GM23338 (cell line): ENCODE measurements around the gene PDE1C. TPM values are rescaled to one million over a fixed set of nuclear protein-coding genes. Genes with fewer than 3 reads are reported as not detected.

Experiments used
- ATAC-seq: fragments of 200-7000 bp; cut with Tn5 transposase; 3 replicates; pipeline ENCODE4 v1.9.1; 2020
- DNase-seq: peaks from one replicate; pipeline ENCODE4 v3.0.0-alpha.2; 2015; ENCODE audit warnings: low spot score
- H2AFZ ChIP-seq: fragments of 200-600 bp; sonication (generic); 2 replicates; pipeline ENCODE4 v1.8.0; 2016; ENCODE audit warnings: antibody characterized with exemption, mild to moderate bottlenecking, moderate library complexity
- H3F3A ChIP-seq: fragments of 200-600 bp; sonication (generic); replicated peaks from 2 replicates; pipeline ENCODE4 v1.8.0; 2017; ENCODE audit warnings: antibody characterized with exemption, mixed run types, low read depth
- H3K27ac ChIP-seq: fragments of 200-600 bp; sonication (generic); 2 replicates; pipeline ENCODE4 v1.6.1; 2016; ENCODE audit warnings: low read depth
- H3K27me3 ChIP-seq: fragments of 200-600 bp; sonication (generic); 2 replicates; pipeline ENCODE4 v1.8.0; 2016; ENCODE audit warnings: mild to moderate bottlenecking, mixed run types, moderate library complexity; ENCODE audit not compliant: insufficient read depth
- H3K36me3 ChIP-seq: fragments of 200-600 bp; sonication (generic); 2 replicates; pipeline ENCODE4 v1.8.0; 2016; ENCODE audit warnings: mild to moderate bottlenecking; ENCODE audit not compliant: insufficient read depth
- H3K4me1 ChIP-seq: fragments of 200-600 bp; sonication (generic); 2 replicates; pipeline ENCODE4 v1.8.0; 2016; ENCODE audit warnings: mild to moderate bottlenecking, moderate library complexity; ENCODE audit not compliant: insufficient read depth
- H3K4me2 ChIP-seq: fragments of 200-600 bp; sonication (generic); 2 replicates; pipeline ENCODE4 v1.7.1; 2017; ENCODE audit warnings: mixed run types
- H3K4me3 ChIP-seq: fragments of 200-600 bp; sonication (generic); 2 replicates; pipeline ENCODE4 v1.6.1; 2016; ENCODE audit warnings: mixed run types
- H3K79me2 ChIP-seq: fragments of 200-600 bp; sonication (generic); replicated peaks from 2 replicates; pipeline ENCODE4 v1.8.0; 2017; ENCODE audit warnings: mild to moderate bottlenecking; ENCODE audit not compliant: insufficient read depth
- H3K9me2 ChIP-seq: fragments of 200-600 bp; sonication (generic); 2 replicates; pipeline ENCODE4 v1.8.0; 2017; ENCODE audit not compliant: insufficient read depth
- H4K20me1 ChIP-seq: fragments of 200-600 bp; sonication (generic); replicated peaks from 2 replicates; pipeline ENCODE4 v1.8.0; 2017; ENCODE audit warnings: mild to moderate bottlenecking; ENCODE audit not compliant: insufficient read depth
- H3K27ac Mint-ChIP-seq: 2 replicates; pipeline ENCODE4 v1.8.0; 2020; ENCODE audit warnings: inconsistent platforms, mild to moderate bottlenecking, moderate library complexity, mixed read lengths
- H3K27me3 Mint-ChIP-seq: 3 replicates; pipeline ENCODE4 v1.8.0; 2022; ENCODE audit warnings: low read depth, mild to moderate bottlenecking, moderate library complexity, mixed read lengths, inconsistent platforms; ENCODE audit not compliant: insufficient read depth, poor library complexity
- H3K36me3 Mint-ChIP-seq: 3 replicates; pipeline ENCODE4 v1.8.0; 2021; ENCODE audit warnings: low read depth, mild to moderate bottlenecking, inconsistent platforms, moderate library complexity, mixed read lengths
- H3K4me1 Mint-ChIP-seq: 3 replicates; pipeline ENCODE4 v1.8.0; 2020; ENCODE audit warnings: mild to moderate bottlenecking, inconsistent platforms, mixed read lengths
- H3K4me3 Mint-ChIP-seq: 3 replicates; pipeline ENCODE4 v1.8.0; 2021; ENCODE audit warnings: moderate library complexity, mild to moderate bottlenecking, inconsistent platforms, mixed read lengths
- H3K9me3 Mint-ChIP-seq: 3 replicates; pipeline ENCODE4 v1.8.0; 2020; ENCODE audit warnings: moderate library complexity, mild to moderate bottlenecking, inconsistent platforms, mixed read lengths
- CREB1 ChIP-seq: fragments of 250-450 bp; sonication (Bioruptor Pico); IDR thresholded peaks from 2 replicates; pipeline ENCODE4 v1.5.0; 2020; ENCODE audit warnings: low read depth, mild to moderate bottlenecking, moderate library complexity
- EZH2 ChIP-seq: fragments of 200-600 bp; sonication (generic); IDR thresholded peaks from one replicate; pipeline ENCODE4 v1.8.0; 2017; ENCODE audit warnings: antibody characterized with exemption, mild to moderate bottlenecking, low read depth; ENCODE audit not compliant: unreplicated experiment
- EZH2phosphoT487 ChIP-seq: fragments of 200-600 bp; sonication (generic); IDR thresholded peaks from one replicate; pipeline ENCODE4 v1.8.1; 2018; ENCODE audit warnings: antibody characterized with exemption; ENCODE audit not compliant: unreplicated experiment
- JUNB ChIP-seq: IDR thresholded peaks from one replicate; pipeline ENCODE4 v1.6.1; 2016; ENCODE audit warnings: antibody characterized with exemption; ENCODE audit not compliant: unreplicated experiment
- NANOG ChIP-seq: IDR thresholded peaks from 2 replicates; pipeline ENCODE4 v1.6.1; 2016; ENCODE audit warnings: antibody characterized with exemption, borderline replicate concordance
- POLR2AphosphoS5 ChIP-seq: IDR thresholded peaks from 2 replicates; pipeline ENCODE4 v1.6.1; 2016; ENCODE audit warnings: antibody characterized with exemption, low read depth
- STAT1 ChIP-seq: IDR thresholded peaks from one replicate; pipeline ENCODE4 v1.6.1; 2016; ENCODE audit warnings: antibody characterized with exemption; ENCODE audit not compliant: unreplicated experiment
- polyA plus RNA-seq: library from polyadenylated mRNA; unstranded; fragments of >200 nt; fragmentation: Nextera tagmentation; extraction: Ambion mirVana; gene quantifications from 2 replicates; pipeline ENCODE4 v1.2.1, GENCODE V29; 2016
- total RNA-seq: library from RNA; depleted of rRNA; stranded (reverse); fragments of >200 nt; shearing (Covaris generic); gene quantifications from 2 replicates; pipeline ENCODE4 v1.2.3, GENCODE V29; 2014
- TF ChIP-seq, protein P1 (sequence below): fragments of 250-450 bp; sonication (Bioruptor Pico); IDR thresholded peaks from 2 replicates; pipeline ENCODE4 v1.5.0; 2020; ENCODE audit warnings: mild to moderate bottlenecking, moderate library complexity
- TF ChIP-seq, protein P2 (sequence below): IDR thresholded peaks from 2 replicates; pipeline ENCODE4 v1.6.1; 2016; ENCODE audit warnings: antibody characterized with exemption

The PDE1C gene
- total and polyA plus RNA-seq, 2 experiments from 2014 or later: 0.28 TPM; not detected in 1

DNA sequence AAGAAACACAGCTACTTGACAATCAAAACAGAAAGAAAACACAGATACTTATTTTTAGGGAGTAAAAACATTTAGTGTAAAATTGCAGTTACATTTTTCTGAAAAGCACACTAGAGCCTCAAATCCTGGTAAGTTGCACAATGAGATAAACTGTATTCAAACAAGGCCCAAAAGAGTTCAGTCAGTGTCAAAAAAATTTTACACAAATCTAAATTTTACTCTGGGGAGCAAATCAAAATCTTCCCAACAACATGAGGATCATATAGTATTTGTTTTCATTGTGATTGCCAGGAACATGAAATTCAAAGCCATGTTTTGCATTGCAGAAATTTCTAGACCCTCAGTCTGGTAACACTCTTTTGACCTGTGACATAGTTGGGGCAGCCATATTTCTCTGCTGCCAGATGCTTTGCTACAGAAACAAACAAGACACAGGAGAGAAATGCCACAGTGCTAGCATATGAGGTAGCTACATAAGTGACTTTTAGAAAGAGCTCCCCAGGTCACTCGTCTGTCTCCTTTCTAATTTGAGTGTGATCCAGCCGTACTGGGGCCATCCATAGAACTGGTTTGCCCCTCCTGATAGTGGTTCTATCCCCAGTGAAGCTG is 49.6 kb downstream of the PDE1C start (continued):
- TF ChIP-seq STAT1 (no peak), CREB1 (CRISPR knock-in tag) (no peak), EZH2phosphoT487 (no peak), POLR2AphosphoS5 (no peak), EZH2 (no peak), NANOG (no peak), JUNB (no peak)
- TF ChIP-seq, protein P1, sequence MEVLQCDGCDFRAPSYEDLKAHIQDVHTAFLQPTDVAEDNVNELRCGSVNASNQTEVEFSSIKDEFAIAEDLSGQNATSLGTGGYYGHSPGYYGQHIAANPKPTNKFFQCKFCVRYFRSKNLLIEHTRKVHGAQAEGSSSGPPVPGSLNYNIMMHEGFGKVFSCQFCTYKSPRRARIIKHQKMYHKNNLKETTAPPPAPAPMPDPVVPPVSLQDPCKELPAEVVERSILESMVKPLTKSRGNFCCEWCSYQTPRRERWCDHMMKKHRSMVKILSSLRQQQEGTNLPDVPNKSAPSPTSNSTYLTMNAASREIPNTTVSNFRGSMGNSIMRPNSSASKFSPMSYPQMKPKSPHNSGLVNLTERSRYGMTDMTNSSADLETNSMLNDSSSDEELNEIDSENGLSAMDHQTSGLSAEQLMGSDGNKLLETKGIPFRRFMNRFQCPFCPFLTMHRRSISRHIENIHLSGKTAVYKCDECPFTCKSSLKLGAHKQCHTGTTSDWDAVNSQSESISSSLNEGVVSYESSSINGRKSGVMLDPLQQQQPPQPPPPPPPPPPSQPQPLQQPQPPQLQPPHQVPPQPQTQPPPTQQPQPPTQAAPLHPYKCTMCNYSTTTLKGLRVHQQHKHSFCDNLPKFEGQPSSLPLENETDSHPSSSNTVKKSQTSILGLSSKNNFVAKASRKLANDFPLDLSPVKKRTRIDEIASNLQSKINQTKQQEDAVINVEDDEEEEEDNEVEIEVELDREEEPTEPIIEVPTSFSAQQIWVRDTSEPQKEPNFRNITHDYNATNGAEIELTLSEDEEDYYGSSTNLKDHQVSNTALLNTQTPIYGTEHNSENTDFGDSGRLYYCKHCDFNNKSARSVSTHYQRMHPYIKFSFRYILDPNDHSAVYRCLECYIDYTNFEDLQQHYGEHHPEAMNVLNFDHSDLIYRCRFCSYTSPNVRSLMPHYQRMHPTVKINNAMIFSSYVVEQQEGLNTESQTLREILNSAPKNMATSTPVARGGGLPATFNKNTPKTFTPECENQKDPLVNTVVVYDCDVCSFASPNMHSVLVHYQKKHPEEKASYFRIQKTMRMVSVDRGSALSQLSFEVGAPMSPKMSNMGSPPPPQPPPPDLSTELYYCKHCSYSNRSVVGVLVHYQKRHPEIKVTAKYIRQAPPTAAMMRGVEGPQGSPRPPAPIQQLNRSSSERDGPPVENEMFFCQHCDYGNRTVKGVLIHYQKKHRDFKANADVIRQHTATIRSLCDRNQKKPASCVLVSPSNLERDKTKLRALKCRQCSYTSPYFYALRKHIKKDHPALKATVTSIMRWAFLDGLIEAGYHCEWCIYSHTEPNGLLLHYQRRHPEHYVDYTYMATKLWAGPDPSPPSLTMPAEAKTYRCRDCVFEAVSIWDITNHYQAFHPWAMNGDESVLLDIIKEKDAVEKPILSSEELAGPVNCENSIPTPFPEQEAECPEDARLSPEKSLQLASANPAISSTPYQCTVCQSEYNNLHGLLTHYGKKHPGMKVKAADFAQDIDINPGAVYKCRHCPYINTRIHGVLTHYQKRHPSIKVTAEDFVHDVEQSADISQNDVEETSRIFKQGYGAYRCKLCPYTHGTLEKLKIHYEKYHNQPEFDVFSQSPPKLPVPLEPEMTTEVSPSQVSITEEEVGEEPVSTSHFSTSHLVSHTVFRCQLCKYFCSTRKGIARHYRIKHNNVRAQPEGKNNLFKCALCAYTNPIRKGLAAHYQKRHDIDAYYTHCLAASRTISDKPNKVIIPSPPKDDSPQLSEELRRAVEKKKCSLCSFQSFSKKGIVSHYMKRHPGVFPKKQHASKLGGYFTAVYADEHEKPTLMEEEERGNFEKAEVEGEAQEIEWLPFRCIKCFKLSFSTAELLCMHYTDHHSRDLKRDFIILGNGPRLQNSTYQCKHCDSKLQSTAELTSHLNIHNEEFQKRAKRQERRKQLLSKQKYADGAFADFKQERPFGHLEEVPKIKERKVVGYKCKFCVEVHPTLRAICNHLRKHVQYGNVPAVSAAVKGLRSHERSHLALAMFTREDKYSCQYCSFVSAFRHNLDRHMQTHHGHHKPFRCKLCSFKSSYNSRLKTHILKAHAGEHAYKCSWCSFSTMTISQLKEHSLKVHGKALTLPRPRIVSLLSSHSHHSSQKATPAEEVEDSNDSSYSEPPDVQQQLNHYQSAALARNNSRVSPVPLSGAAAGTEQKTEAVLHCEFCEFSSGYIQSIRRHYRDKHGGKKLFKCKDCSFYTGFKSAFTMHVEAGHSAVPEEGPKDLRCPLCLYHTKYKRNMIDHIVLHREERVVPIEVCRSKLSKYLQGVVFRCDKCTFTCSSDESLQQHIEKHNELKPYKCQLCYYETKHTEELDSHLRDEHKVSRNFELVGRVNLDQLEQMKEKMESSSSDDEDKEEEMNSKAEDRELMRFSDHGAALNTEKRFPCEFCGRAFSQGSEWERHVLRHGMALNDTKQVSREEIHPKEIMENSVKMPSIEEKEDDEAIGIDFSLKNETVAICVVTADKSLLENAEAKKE: no peak

DNA sequence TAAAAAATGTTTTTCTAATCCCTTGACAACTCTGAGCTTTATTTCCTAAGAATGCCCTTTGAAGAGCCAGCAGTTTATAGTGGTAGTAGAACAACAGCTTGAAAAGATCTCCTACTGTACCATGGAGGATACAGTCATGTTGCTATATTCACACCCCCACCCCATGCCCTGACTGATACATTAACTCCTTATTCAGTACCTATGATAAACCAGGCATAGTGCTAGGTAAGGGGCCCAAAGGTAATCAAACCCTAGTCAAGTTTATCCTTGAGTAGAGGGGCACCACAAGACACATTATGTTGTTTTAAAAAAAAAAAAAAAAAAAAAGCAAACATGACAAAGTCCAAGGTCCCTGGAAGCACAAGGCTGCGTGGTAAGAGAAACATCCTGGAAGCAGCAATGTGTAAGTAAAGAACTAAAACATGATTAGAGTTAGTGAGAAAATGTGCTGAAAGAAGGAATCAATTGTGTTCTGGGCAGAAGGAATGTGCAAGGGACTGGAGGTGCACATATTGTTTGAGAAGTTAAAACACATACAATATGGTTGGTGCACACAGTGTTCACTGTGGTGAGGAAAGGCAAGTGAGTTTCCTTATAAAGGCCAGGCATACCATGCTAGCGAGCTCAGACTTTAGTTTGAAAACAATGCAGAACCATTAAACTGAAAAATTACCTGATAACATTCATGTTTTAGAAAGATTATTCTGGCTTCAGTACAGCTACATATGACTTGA is 51.2 kb downstream of the PDE1C start:
- H3K4me1 ChIP-seq: no peaks in the 10 kb centered on the region
- TF ChIP-seq STAT1 (no peak), POLR2AphosphoS5 (no peak), EZH2 (no peak)
- TF ChIP-seq, protein P2, sequence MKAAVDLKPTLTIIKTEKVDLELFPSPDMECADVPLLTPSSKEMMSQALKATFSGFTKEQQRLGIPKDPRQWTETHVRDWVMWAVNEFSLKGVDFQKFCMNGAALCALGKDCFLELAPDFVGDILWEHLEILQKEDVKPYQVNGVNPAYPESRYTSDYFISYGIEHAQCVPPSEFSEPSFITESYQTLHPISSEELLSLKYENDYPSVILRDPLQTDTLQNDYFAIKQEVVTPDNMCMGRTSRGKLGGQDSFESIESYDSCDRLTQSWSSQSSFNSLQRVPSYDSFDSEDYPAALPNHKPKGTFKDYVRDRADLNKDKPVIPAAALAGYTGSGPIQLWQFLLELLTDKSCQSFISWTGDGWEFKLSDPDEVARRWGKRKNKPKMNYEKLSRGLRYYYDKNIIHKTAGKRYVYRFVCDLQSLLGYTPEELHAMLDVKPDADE: no peak
- H3K27ac Mint-ChIP-seq: no peak overlapping the region
- H3K27ac ChIP-seq: no peak overlapping the region
- H3K4me1 Mint-ChIP-seq: no peaks in the 10 kb centered on the region; the same call in 2 of the 3 replicates
- no peak overlapping the region for H2AFZ ChIP-seq
- no peaks in the 10 kb centered on the region for H4K20me1 ChIP-seq
- no peak for ATAC-seq
- peaks cover 15% of the 10 kb centered on the region for H3K9me3 Mint-ChIP-seq
- no peaks in the 10 kb centered on the region for H3K27me3 ChIP-seq
- peaks cover 4% of the 10 kb centered on the region; the same call in 1 of the 2 replicates for H3K9me2 ChIP-seq
- no peaks in the 10 kb centered on the region for H3K79me2 ChIP-seq
- no peak for DNase-seq
- H3K4me3 Mint-ChIP-seq: no peak overlapping the region
- no peak overlapping the region for H3K4me2 ChIP-seq
- H3K4me3 ChIP-seq: no peak overlapping the region
- peaks cover 3% of the 10 kb centered on the region for H3K27me3 Mint-ChIP-seq
- H3K36me3 Mint-ChIP-seq: peaks cover 3% of the 10 kb centered on the region; the same call in 1 of the 3 replicates
- no peaks in the 10 kb centered on the region for H3K36me3 ChIP-seq
- no peaks in the 10 kb centered on the region for H3F3A ChIP-seq
